GM18505 (cell line): ENCODE measurements around the gene ATP7B.
"Not testable (repeated sequence)": the region's sequence is repeated elsewhere in the genome, so short reads cannot be mapped to it uniquely, and the experiment has no call there.

Experiments
- ATAC-seq: cut with Tn5 transposase; IDR thresholded peaks from one replicate; pipeline ENCODE4 v1.9.1; 2021; ENCODE audit not compliant: unreplicated experiment
- POLR2A ChIP-seq: IDR thresholded peaks from 4 replicates; pipeline ENCODE4 v1.6.1; 2011; ENCODE audit warnings: borderline replicate concordance; ENCODE audit not compliant: insufficient read depth, insufficient read length; ENCODE audit errors: extremely low read depth

The ATP7B gene

GRCh38 chr13:52001120-52001731 lies 10.0 kb downstream of the ATP7B start:
- peak; percentile 77 for ATAC-seq
- TF ChIP-seq POLR2A: no peak

GRCh38 chr13:51999921-52000320 lies 11.3 kb downstream of the ATP7B start:
- no peak for ATAC-seq
- TF ChIP-seq POLR2A: no peak

DNA sequence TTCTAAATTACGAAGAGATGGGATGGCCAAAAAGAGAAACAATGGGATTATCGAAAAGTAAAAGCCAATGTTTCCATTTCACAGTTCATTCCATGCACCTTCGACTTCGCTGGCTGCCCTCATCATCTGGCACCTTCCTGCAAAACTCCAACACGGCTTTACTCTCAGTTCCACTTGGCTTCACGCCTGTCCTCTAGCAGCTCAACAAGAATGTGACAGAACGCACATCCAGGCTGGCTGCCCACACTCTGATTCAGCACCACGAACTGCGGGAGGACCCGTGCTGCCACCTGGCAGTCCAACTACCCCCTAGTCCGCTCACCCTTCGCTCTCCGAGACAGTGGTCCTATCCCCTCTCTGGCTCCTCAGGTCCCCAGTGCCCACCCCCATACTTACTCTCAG lies 11.7 kb downstream of the ATP7B start:
- ATAC-seq: no peak
- no peak for TF ChIP-seq POLR2A

GRCh38 chr13:51998723-51999509 lies 12.3 kb downstream of the ATP7B start:
- no peak for TF ChIP-seq POLR2A
- no peak for ATAC-seq

GRCh38 chr13:51997641-51998330 lies 13.5 kb downstream of the ATP7B start:
- no peak for TF ChIP-seq POLR2A
- no peak for ATAC-seq

DNA sequence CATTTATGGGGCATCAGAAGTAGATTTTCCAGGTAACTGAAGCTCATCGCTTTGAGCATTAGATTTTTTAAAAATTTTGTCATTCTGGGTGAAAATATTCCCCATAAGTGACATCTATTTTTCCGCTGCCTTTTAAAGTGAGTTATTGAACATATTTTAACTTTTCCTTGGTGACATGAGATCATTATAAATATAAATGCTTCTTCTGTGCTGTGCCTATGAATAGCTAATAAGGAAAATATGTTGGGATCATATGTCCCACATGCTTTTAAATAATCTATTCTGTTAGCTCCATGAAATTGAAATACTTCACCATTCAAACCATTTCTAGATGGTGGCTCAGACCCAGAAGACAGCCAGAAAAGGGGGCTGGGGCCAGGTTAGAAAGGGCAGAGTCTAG lies 14.1 kb downstream of the ATP7B start:
- ATAC-seq: no peak

DNA sequence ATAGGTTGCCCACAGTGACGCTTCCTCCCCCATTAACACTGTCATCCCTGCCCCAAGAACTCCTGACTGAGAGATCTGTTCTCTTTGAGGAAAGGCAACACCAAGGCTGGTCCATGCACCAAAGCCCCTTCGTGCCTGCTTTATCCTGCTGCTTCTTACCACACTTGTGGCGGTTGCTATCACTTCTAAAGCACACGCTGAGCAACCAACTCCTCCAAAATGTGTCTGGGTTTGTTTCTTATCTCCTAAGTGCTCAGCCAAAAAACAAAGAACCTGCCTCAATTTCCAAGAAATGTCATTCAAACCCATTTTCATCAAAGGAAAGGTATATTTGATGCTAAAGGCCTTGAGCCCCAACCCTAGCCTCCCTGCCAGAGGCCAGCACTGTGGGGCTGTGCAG lies 14.6 kb downstream of the ATP7B start:
- TF ChIP-seq POLR2A: no peak
- ATAC-seq: no peak

More for the DNA sequence above, 14.1 kb downstream of the ATP7B start:
- no peak for TF ChIP-seq POLR2A

DNA sequence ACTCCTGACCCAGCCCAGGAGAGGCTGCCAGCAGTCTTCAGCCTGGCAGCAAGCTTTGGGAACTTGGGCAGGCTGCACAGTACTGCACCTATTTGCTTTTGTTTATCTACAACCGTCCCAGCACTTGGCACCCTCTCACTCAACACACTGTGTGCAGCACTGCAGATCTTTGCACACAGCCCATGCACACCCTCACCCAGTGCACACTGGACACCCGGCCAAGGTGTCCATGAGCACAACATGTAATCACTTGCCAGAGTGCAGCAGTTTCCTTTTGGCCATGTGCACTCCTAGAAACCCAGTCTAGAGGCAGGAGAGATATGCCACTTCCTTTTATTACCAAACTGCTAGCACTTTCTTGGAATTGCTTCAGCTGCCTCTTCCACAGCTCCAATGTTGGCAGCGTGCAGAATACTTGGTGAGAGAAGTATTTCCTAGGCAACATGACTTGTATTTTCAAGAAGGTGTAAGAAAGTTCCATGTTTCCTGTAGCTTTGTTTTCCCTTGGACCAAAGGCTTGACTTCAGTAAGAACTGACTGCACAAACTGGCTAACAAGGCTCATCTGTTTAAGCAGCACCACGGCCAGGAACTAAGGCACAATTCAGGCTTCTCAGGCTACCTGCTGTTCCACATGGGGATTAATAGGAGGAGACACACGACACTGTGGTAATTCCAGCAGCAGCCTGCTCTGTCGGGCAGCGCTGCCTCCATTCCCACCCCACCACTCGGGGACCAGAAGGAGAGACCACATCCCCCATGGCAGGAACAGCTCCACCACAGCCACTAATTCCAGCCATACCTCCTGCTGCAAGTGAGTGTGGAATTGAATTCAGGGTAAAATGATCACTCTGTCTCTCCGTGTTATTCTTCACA lies 15.3 kb downstream of the ATP7B start:
- no peak for ATAC-seq

DNA sequence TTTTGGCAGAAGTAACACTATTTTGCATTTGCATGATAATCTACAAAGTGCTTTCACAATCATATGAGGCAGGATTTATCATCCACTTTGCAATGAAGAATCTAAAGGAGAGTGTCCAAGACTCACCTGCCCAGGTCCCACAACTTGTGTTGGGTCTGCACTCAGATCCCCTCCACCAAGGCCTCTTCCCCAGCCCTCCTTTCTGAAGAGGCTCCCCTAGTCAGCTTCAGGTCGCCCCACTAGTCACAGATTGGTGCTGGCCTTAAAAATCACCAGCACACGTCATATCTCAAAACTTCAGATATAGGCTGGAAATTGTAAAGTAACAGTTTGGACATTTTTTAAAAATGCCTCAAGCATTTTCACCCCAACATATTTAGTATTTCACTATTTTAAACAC lies 17.5 kb downstream of the ATP7B start:
- no peak for TF ChIP-seq POLR2A
- no peak for ATAC-seq

More for the DNA sequence above, 15.3 kb downstream of the ATP7B start:
- no peak for TF ChIP-seq POLR2A

GRCh38 chr13:51988988-51989618 lies 22.1 kb downstream of the ATP7B start:
- TF ChIP-seq POLR2A: no peak
- no peak for ATAC-seq

DNA sequence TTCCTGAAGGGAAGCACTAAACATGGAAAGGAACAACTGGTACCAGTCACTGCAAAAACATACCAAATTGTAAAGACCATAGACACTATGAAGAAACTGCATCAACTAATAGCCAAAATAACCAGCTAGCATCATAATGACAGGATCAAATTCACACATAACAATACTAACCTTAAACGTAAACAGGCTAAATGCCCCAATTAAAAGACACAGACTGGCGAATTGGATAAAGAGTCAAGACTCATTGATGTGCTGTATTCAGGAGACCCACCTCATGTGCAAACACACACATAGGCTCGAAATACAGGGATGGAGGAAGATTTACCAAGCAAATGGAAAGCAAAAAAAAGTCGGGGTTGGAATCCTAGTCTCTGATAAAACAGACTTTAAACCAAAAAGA lies 26.3 kb downstream of the ATP7B start:
- ATAC-seq: not testable (repeated sequence)

- ATAC-seq: not testable (repeated sequence)
Measured at GRCh38 chr13:51983292-51983691, 28.0 kb downstream of the ATP7B start.

GRCh38 chr13:51981355-51981754 lies 29.9 kb downstream of the ATP7B start:
- TF ChIP-seq POLR2A: no peak
- ATAC-seq: no peak
